ENCODE measurements around the gene SLC66A1.

GRCh38 chr1:19272064-19272463 is 40.1 kb upstream of the SLC66A1 start:
- TF ChIP-seq POLR2A (IDR thresholded peaks at IDR 0.05; ENCODE audit: low read length) (no peak), GATA1 (IDR thresholded peaks at IDR 0.05; ENCODE audit: low read depth, low read length) (no peak)

All from erythroblast (primary cell).